ENCODE measurements around the gene IL34. TPM values are rescaled to one million over a fixed set of nuclear protein-coding genes. Genes with fewer than 3 reads are reported as not detected.
A peak's percentile ranks its signal among the peaks of the same experiment; 100 is the strongest.

IL34 gene
- polyA plus RNA-seq, 1 donor (not counting 4 experiments of a cell fraction or from before 2014, with no cell fraction given) = 0.08 TPM

- H3K9me1 ChIP-seq (ENCODE audit: control insufficient read depth, extremely low read depth, insufficient read depth, low read length) = no peaks in the 10 kb centered on the region
- no peak overlapping the region for H3K27ac ChIP-seq (ENCODE audit: control insufficient read depth, insufficient read depth, low read length)
- peak overlapping the region; percentile 48 for H3K4me2 ChIP-seq (ENCODE audit: control insufficient read depth, extremely low read depth, insufficient read depth, low read depth, low read length)
- peaks cover 38% of the 10 kb centered on the region for H3K79me2 ChIP-seq (ENCODE audit: control insufficient read depth, insufficient read depth, low read length)
- peak overlapping the region in 2 of 3 experiments; percentile 7 to 51 for H3K4me3 ChIP-seq (ENCODE audit: control insufficient read depth in 2 of 3, extremely low read depth in 1 of 3, insufficient read depth in 2 of 3, low read depth in 1 of 3, low read length in 3 of 3)
- no peaks in the 10 kb centered on the region for H3K27me3 ChIP-seq (ENCODE audit: control insufficient read depth, extremely low read depth, insufficient read depth, low read length)
- H3K4me1 ChIP-seq (ENCODE audit: control insufficient read depth, extremely low read depth, insufficient read depth, low read length) = peaks cover 50% of the 10 kb centered on the region
- dilution Hi-C loops (cut with MboI; ENCODE audit: extremely low pct_ligation_motif_present, low sequenced_read_pairs) = no loop called here
- peaks cover 2 to 10% of the 10 kb centered on the region in 2 experiments for H3K36me3 ChIP-seq (ENCODE audit: control insufficient read depth in 2 of 2, extremely low read depth in 1 of 2, insufficient read depth in 2 of 2, low read length in 2 of 2)
- H3K9me3 ChIP-seq (ENCODE audit: control insufficient read depth, low read depth, low read length) = no peaks in the 10 kb centered on the region
- peak overlapping the region; percentile 50 for H3K9ac ChIP-seq (ENCODE audit: control insufficient read depth, extremely low read depth, insufficient read depth, low read length)
- H4K20me1 ChIP-seq (ENCODE audit: control insufficient read depth, extremely low read depth, insufficient read depth, low read length) = peaks cover 3% of the 10 kb centered on the region
- no peak for FAIRE-seq
- no peak overlapping the region for H2AFZ ChIP-seq (ENCODE audit: control insufficient read depth, low read length)
- no peak for DNase-seq (ENCODE audit: low read depth, low spot score)
- TF ChIP-seq CTCF (optimal IDR thresholded peaks at IDR 0.05 in 1 of 3, IDR thresholded peaks at IDR 0.05 in 1 of 3, conservative IDR thresholded peaks at IDR 0.05 in 1 of 3; ENCODE audit: extremely low read depth in 1 of 3, insufficient read depth in 2 of 3, low read length in 3 of 3) (no peak), EZH2 (IDR thresholded peaks at IDR 0.05; ENCODE audit: low read length) (no peak)
Measured at GRCh38 chr16:70686376-70687101, 40.2 kb downstream of the IL34 start.

GRCh38 chr16:70687102-70687511 is 40.7 kb downstream of the IL34 start:
- dilution Hi-C loops (cut with MboI; ENCODE audit: extremely low pct_ligation_motif_present, low sequenced_read_pairs) = no loop called here
- no peak overlapping the region for H3K27ac ChIP-seq (ENCODE audit: control insufficient read depth, insufficient read depth, low read length)
- no peaks in the 10 kb centered on the region for H3K9me1 ChIP-seq (ENCODE audit: control insufficient read depth, extremely low read depth, insufficient read depth, low read length)
- peaks cover 2 to 10% of the 10 kb centered on the region in 2 experiments for H3K36me3 ChIP-seq (ENCODE audit: control insufficient read depth in 2 of 2, extremely low read depth in 1 of 2, insufficient read depth in 2 of 2, low read length in 2 of 2)
- peaks cover 3% of the 10 kb centered on the region for H4K20me1 ChIP-seq (ENCODE audit: control insufficient read depth, extremely low read depth, insufficient read depth, low read length)
- no peaks in the 10 kb centered on the region for H3K9me3 ChIP-seq (ENCODE audit: control insufficient read depth, low read depth, low read length)
- no peak overlapping the region for H3K4me3 ChIP-seq (ENCODE audit: control insufficient read depth in 2 of 3, extremely low read depth in 1 of 3, insufficient read depth in 2 of 3, low read depth in 1 of 3, low read length in 3 of 3)
- peaks cover 44% of the 10 kb centered on the region for H3K4me1 ChIP-seq (ENCODE audit: control insufficient read depth, extremely low read depth, insufficient read depth, low read length)
- no peak overlapping the region for H3K4me2 ChIP-seq (ENCODE audit: control insufficient read depth, extremely low read depth, insufficient read depth, low read depth, low read length)
- H3K79me2 ChIP-seq (ENCODE audit: control insufficient read depth, insufficient read depth, low read length) = peaks cover 33% of the 10 kb centered on the region
- H3K9ac ChIP-seq (ENCODE audit: control insufficient read depth, extremely low read depth, insufficient read depth, low read length) = no peak overlapping the region
- no peak for FAIRE-seq
- H2AFZ ChIP-seq (ENCODE audit: control insufficient read depth, low read length) = no peak overlapping the region
- H3K27me3 ChIP-seq (ENCODE audit: control insufficient read depth, extremely low read depth, insufficient read depth, low read length) = no peaks in the 10 kb centered on the region
- no peak for DNase-seq (ENCODE audit: low read depth, low spot score)
- TF ChIP-seq EZH2 (IDR thresholded peaks at IDR 0.05; ENCODE audit: low read length) (no peak), CTCF (optimal IDR thresholded peaks at IDR 0.05 in 1 of 3, IDR thresholded peaks at IDR 0.05 in 1 of 3, conservative IDR thresholded peaks at IDR 0.05 in 1 of 3; ENCODE audit: extremely low read depth in 1 of 3, insufficient read depth in 2 of 3, low read length in 3 of 3) (no peak)
